Heart left ventricle (tissue), 16 donors: ENCODE results near the gene TSPAN33. TPM values are rescaled to one million over a fixed set of nuclear protein-coding genes. Genes with fewer than 3 reads are reported as not detected.

ENCODE experiments used
- ATAC-seq, 4 donors: fragments of 200-7000 bp; cut with Tn5 transposase; one replicate each; pipeline ENCODE4 v1.9.1; 2020 to 2022; ENCODE audit warnings: moderate library complexity in 4 of 4, mild to moderate bottlenecking in 3 of 4, moderate number of reproducible peaks in 1 of 4
- DNase-seq, 5 donors: peaks; one replicate each; pipeline ENCODE4 v3.0.0-alpha.2; 2020
- H3K27ac ChIP-seq, 12 donors: fragments of 200-600 bp; sonication (generic) in 4 of 12; one replicate each; pipeline versions ENCODE4 v1.5.0 to v1.8.0; 2016 to 2022; ENCODE audit warnings: mild to moderate bottlenecking in 2 of 12
- H3K27me3 ChIP-seq, 9 donors: fragments of 200-600 bp; sonication (generic) in 2 of 9; one replicate each; pipeline versions ENCODE4 v1.5.1 to v1.8.0; 2016 to 2022; ENCODE audit warnings: mild to moderate bottlenecking in 3 of 9
- H3K36me3 ChIP-seq, 9 donors: fragments of 200-600 bp; sonication (generic) in 2 of 9; one replicate each; pipeline versions ENCODE4 v1.5.0 to v1.8.0; 2018 to 2022; ENCODE audit warnings: mild to moderate bottlenecking in 2 of 9
- H3K4me1 ChIP-seq, 12 donors: fragments of 200-600 bp; sonication (generic) in 4 of 12; one replicate each; pipeline versions ENCODE4 v1.5.0 to v1.8.0; 2016 to 2022; ENCODE audit warnings: mild to moderate bottlenecking in 3 of 12
- H3K4me3 ChIP-seq, 12 donors: fragments of 200-600 bp; sonication (generic) in 4 of 12; one replicate each; pipeline versions ENCODE4 v1.5.0 to v1.8.0; 2017 to 2022; ENCODE audit warnings: mild to moderate bottlenecking in 9 of 12, moderate library complexity in 4 of 12
- H3K9me3 ChIP-seq, 12 donors: fragments of 200-600 bp; sonication (generic) in 4 of 12; one replicate each; pipeline versions ENCODE4 v1.5.0 to v1.8.0; 2016 to 2022; ENCODE audit warnings: mild to moderate bottlenecking in 1 of 12
- POLR2A ChIP-seq, 2 donors: fragments of 450-650 bp; IDR thresholded peaks; one replicate each; pipeline ENCODE4 v1.6.1; 2017; ENCODE audit warnings: antibody characterized with exemption in 2 of 2, mild to moderate bottlenecking in 2 of 2, moderate library complexity in 2 of 2
- WGBS, 4 donors: extraction: QIAGEN DNeasy Blood & Tissue Kit in 2 of 4; methylation state at CpG; one replicate each; pipeline versions ENCODE4 v1.1.5 to v1.1.7; 2013 to 2018; 5-methylcytosine and 5-hydroxymethylcytosine counted together
- intact Hi-C, 10 donors: fragments of 100-400 bp; cut with DNase I; formaldehyde crosslinking; loops; one replicate each; pipeline versions ENCODE4 v1.11.1 to v1.14.2; 2022
- polyA plus RNA-seq, 2 donors: library from polyadenylated mRNA; stranded (reverse); fragments of 200-250 nt; gene quantifications; one replicate each; pipeline ENCODE4 v1.2.3, GENCODE V29; 2013
- total RNA-seq, 9 donors: library from RNA; depleted of rRNA in 2 of 9; stranded (reverse); fragments of >200 nt in 2 of 9; fragmentation: NEBNext Ultra II Directional in 3 of 9; extraction: Animal tissue kit (Norgen Biotek cat#: 25700) in 3 of 9; gene quantifications; one replicate each; pipeline versions ENCODE4 v1.1.0 to v1.2.4, GENCODE V29; 2016 to 2023
- TF ChIP-seq, protein P1 (sequence below), 12 donors: fragments of 200-600 bp; sonication (generic) in 4 of 12; IDR thresholded peaks; one replicate each; pipeline versions ENCODE4 v1.5.0 to v1.8.0; 2018 to 2022; ENCODE audit warnings: antibody characterized with exemption in 12 of 12, mild to moderate bottlenecking in 5 of 12
- donor health status: ischemic (EF 13 %, LVEDD 7.1; RV severe dilation, severe dysfunction).
- donor health status: healthy with polysubstance abuse.
- donor health status: DM: no; HTN: yes; CAD: no.
- donor health status: DM: no; HTN: no; CAD: no.
- donor health status: ischemic (EF 25% LVEDD 6.9; RV normal size, moderate dysfunction).
- donor health status: ischemic (EF 25% LVEDD 5.7; RV mildly dilated, moderate dysfunction).
- donor health status: healthy.
- donor health status: DM: yes; HTN: yes; CAD: no.
- donor health status: ischemic (EF 35%, LVEDD 5.7; RV mildly dilated, moderate dysfunction).
- donor health status: nonischemic (EF 11% LVEDD 7.7; RV severe dilation, severe dysfunction).
- donor health status: DM: yes; HTN: yes; CAD: no.
- donor health status: PGD.
- donor health status: ischemic (EF 29% LVEDD 5.4; RV normal size, mild dysfunction).
- donor health status: nonischemic (EF 23%, LVEDD 6.1; RV moderate dilation, normal function).

Gene TSPAN33
- total and polyA plus RNA-seq, 11 donors = 3.0 to 21.5 (median 8.8) TPM

DNA sequence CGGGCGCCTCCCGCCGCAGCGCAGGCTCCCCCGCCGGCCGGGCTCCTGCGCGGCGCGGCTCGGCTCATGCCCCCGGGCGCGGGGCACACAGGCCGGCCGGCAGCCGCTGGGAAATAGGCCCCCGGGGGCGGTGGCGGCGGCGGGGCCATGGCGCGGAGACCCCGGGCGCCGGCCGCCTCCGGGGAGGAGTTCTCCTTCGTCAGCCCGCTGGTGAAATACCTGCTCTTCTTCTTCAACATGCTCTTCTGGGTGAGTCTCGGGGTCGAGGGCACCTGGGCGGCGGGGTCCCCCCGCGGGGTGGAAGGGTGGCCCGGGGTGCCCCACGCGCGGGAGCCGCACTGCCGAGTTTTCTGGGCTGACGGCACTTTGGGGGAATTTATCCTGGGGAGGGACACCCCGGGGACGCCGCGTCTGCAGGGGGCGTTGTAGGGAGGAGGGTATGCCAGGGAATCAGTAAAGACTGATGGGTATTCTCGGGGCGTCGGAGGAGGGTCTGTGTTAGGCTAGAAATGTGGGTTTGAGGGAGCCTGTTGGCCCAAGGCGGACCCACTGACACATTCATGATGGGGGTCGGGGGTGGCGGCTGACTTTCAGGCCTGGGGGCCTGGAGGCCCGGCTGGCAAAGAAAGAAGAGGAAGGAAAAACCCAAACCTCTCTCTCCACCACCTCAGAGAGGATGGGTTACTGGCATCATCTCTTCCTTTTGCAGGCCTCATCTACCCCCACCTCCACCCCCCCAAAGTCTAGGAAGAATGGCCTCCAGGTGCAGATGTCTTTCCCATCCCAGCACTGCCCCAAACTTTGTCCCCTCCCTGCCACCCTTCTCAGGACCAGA is 544 bp downstream of the TSPAN33 start:
- TF ChIP-seq, protein P1, sequence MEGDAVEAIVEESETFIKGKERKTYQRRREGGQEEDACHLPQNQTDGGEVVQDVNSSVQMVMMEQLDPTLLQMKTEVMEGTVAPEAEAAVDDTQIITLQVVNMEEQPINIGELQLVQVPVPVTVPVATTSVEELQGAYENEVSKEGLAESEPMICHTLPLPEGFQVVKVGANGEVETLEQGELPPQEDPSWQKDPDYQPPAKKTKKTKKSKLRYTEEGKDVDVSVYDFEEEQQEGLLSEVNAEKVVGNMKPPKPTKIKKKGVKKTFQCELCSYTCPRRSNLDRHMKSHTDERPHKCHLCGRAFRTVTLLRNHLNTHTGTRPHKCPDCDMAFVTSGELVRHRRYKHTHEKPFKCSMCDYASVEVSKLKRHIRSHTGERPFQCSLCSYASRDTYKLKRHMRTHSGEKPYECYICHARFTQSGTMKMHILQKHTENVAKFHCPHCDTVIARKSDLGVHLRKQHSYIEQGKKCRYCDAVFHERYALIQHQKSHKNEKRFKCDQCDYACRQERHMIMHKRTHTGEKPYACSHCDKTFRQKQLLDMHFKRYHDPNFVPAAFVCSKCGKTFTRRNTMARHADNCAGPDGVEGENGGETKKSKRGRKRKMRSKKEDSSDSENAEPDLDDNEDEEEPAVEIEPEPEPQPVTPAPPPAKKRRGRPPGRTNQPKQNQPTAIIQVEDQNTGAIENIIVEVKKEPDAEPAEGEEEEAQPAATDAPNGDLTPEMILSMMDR (IDR thresholded peaks at IDR 0.05) = peak in 6 of 12 donors; percentile 7 to 36 (median 11)
- no peak for TF ChIP-seq POLR2A (IDR thresholded peaks at IDR 0.05)
- Histone ChIP-seq H3K36me3 (no peaks in the 10 kb centered on the region), H3K4me1 (peaks cover 0 to 47% (median 6%) of the 10 kb centered on the region in 12 donors), H3K4me3 (peak overlapping the region; percentile 44 to 71 (median 58)), H3K9me3 (no peaks in the 10 kb centered on the region), H3K27ac (peak overlapping the region in 2 of 12 donors; percentile 13 to 37), H3K27me3 (peaks cover 0 to 21% (median 0%) of the 10 kb centered on the region in 9 donors)
- intact Hi-C loops = no loop called here
- DNase-seq (peak in 1 of 5 donors; percentile 64), ATAC-seq (no peak)
- 8 to 29% (median 15%) methylated on average over 19 to 58 of the region's 58 CpGs for WGBS, 4 donors

DNA sequence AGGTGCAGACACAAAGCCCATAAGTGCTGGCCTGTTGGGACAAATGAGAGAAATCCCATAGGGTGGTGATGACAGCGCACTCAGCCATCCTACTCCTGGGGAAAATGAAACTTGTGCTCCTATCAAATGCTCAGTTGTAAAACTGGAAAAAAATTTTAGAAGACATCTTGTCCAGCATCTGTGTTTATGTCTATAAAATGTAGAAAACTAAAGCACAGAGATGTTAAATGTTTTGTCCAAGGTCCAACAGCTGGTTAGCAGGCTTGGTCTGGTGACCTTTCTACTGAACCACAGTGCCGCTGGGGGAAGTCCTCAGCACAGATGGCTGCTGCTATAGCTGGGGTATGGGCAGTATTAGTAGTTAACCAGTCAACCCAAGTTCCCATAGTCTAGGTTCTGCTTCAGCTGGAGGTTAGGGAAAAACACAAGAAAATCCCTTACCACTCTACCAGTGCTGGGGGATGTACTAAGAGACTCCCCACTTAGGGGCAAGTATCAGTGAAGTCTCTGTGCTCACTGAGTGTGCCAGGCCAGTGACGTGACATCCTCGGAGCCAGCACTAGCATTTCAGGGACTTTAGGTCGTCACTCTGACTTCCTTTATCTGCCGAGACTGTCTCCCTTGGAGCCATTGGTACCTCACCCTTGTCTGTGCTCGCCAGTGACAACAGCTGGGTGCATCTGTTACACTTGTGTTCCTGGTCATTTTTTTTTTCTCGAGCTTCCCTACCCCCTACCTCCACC is 1.9 kb downstream of the TSPAN33 start:
- DNase-seq = peak in 2 of 5 donors; percentile 49 to 67
- H3K27ac ChIP-seq = peak overlapping the region in 3 of 12 donors; percentile 10 to 37 (median 15)
- peak in 3 of 4 donors; percentile 8 to 54 (median 38) for ATAC-seq
- H3K4me3 ChIP-seq = peak overlapping the region in 2 of 12 donors; percentile 4 to 8
- no peaks in the 10 kb centered on the region for H3K36me3 ChIP-seq
- WGBS, 4 donors = 51 to 70% (median 56%) methylated on average over 8 of the region's 8 CpGs
- peaks cover 0 to 21% (median 0%) of the 10 kb centered on the region in 9 donors for H3K27me3 ChIP-seq
- intact Hi-C loops = no loop called here
- no peak for TF ChIP-seq POLR2A (IDR thresholded peaks at IDR 0.05)
- TF ChIP-seq, protein P1 (IDR thresholded peaks at IDR 0.05) = no peak
- H3K9me3 ChIP-seq = no peaks in the 10 kb centered on the region
- H3K4me1 ChIP-seq = peaks cover 0 to 55% (median 6%) of the 10 kb centered on the region in 12 donors

DNA sequence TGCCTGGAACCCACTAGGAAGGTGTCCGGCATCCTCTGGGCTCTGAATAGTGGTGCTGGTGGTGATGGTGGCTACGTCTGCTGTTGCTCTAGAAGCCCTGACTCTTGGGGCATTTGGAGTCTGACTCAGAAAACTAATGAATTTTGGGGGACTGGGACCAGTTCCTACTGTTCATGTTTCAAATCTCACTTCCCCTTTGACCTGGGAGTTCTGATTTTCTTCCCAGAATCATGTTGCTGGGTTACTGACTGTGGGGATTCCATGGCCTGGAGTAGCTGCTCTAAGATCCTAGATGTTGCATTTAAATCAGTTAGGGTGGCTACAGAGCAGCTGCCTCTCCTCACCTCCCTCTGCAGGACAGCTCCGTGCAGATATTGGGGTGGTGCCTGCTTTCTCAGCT is 3.2 kb downstream of the TSPAN33 start:
- Histone ChIP-seq H3K4me1 (peaks cover 0 to 55% (median 6%) of the 10 kb centered on the region in 12 donors), H3K27me3 (peaks cover 0 to 20% (median 0%) of the 10 kb centered on the region in 9 donors), H3K9me3 (no peaks in the 10 kb centered on the region), H3K4me3 (no peak overlapping the region), H3K27ac (no peak overlapping the region), H3K36me3 (no peaks in the 10 kb centered on the region)
- intact Hi-C loops = no loop called here
- TF ChIP-seq, protein P1 (IDR thresholded peaks at IDR 0.05) = no peak
- TF ChIP-seq POLR2A (IDR thresholded peaks at IDR 0.05) = no peak
- ATAC-seq (no peak), DNase-seq (no peak)
- 62 to 80% (median 70%) methylated on average over 2 to 3 of the region's 3 CpGs for WGBS, 4 donors

DNA sequence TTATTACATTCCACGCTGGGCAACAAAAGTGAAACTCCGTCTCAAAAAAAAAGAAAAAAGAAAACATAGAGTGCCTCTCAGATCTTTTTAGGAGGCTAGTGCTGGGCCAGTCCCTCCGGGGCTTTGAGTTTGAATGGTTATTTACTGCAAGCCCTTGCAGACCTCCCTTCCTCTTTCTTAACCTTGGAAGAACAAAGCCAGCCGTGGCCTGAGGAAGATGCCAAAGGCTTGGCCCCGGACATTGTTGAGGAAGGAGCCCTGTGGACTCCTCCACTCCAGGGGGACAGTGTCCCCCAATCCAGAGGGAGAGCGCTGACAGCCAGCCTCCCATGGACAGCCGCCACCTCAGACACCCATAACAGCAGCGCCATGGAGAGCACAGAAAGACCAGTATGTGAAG is 5.0 kb downstream of the TSPAN33 start:
- TF ChIP-seq, protein P1 (IDR thresholded peaks at IDR 0.05) = no peak
- no peak for TF ChIP-seq POLR2A (IDR thresholded peaks at IDR 0.05)

More for the DNA sequence above, 5.0 kb downstream of the TSPAN33 start:
- H3K9me3 ChIP-seq = no peaks in the 10 kb centered on the region
- H3K4me3 ChIP-seq = no peak overlapping the region
- peak overlapping the region in 1 of 12 donors; percentile 55 for H3K27ac ChIP-seq
- 69 to 75% (median 74%) methylated on average over 8 of the region's 8 CpGs for WGBS, 4 donors
- no peaks in the 10 kb centered on the region for H3K36me3 ChIP-seq
- ATAC-seq = no peak
- intact Hi-C loops = no loop called here
- DNase-seq = peak in 1 of 5 donors; percentile 38
- peaks cover 0 to 5% (median 0%) of the 10 kb centered on the region in 9 donors for H3K27me3 ChIP-seq
- peaks cover 0 to 47% (median 3%) of the 10 kb centered on the region in 12 donors for H3K4me1 ChIP-seq
